ENCODE data around the gene RTCA. TPM values are rescaled to one million over a fixed set of nuclear protein-coding genes. Genes with fewer than 3 reads are reported as not detected.

Gene RTCA
- polyA plus RNA-seq, 1 donor from 2014 or later: 95.2 TPM

DNA sequence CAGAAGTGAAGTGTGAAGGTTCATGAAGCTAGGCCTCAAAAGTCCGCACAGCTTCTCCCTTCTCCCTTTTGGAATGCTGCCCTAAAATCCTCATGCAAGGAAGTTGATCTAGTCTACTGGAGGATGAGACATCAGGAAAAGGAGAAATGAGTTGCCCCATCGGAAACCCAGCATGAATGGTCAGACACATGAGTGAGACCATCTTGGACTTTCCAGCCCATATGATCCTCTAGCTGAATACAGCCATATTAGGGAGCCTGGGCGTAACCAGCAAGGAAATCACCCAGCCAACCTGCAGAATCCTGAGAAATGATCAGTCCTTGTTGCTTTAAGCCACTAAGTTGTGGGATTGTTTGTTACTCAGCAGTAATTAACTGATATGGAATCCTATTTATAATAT lies 28.9 kb upstream of the RTCA start:
- no peak overlapping the region for H3K4me3 ChIP-seq (ENCODE audit: low read length)
- no peak overlapping the region for H2AFZ ChIP-seq (ENCODE audit: low read depth, low read length)
- H3F3A ChIP-seq (ENCODE audit: insufficient read depth, low read length, poor library complexity, severe bottlenecking): no peaks in the 10 kb centered on the region
- TF ChIP-seq MXI1 (conservative IDR thresholded peaks at IDR 0.05; ENCODE audit: poor library complexity, severe bottlenecking) (no peak), POLR2AphosphoS5 (IDR thresholded peaks at IDR 0.05) (no peak), EZH2 (IDR thresholded peaks at IDR 0.05; ENCODE audit: borderline replicate concordance, insufficient read depth, low read length, poor library complexity, severe bottlenecking) (no peak), RAD21 (conservative IDR thresholded peaks at IDR 0.05) (no peak), TAF1 (IDR thresholded peaks at IDR 0.05; ENCODE audit: low read depth) (no peak), SMC3 (conservative IDR thresholded peaks at IDR 0.05; ENCODE audit: poor library complexity) (no peak), EP300 (conservative IDR thresholded peaks at IDR 0.05; ENCODE audit: poor library complexity, severe bottlenecking) (no peak)
- H4K20me1 ChIP-seq (ENCODE audit: insufficient read depth): no peaks in the 10 kb centered on the region
- no peaks in the 10 kb centered on the region for H3K9me2 ChIP-seq (ENCODE audit: insufficient read depth, low read length)
- H3K27ac ChIP-seq (ENCODE audit: low read length): no peak overlapping the region
- no peaks in the 10 kb centered on the region for H3K9me3 ChIP-seq (ENCODE audit: low read length)
- H3K4me2 ChIP-seq (ENCODE audit: low read length): no peak overlapping the region
- no peaks in the 10 kb centered on the region for H3K79me2 ChIP-seq (replicated peaks; ENCODE audit: insufficient read depth, low read length)
- no peaks in the 10 kb centered on the region for H3K27me3 ChIP-seq (ENCODE audit: insufficient read depth, low read depth, low read length)
- H3K36me3 ChIP-seq (ENCODE audit: insufficient read depth, low read length): no peaks in the 10 kb centered on the region
- H3K9ac ChIP-seq (ENCODE audit: low read length): no peak overlapping the region

DNA sequence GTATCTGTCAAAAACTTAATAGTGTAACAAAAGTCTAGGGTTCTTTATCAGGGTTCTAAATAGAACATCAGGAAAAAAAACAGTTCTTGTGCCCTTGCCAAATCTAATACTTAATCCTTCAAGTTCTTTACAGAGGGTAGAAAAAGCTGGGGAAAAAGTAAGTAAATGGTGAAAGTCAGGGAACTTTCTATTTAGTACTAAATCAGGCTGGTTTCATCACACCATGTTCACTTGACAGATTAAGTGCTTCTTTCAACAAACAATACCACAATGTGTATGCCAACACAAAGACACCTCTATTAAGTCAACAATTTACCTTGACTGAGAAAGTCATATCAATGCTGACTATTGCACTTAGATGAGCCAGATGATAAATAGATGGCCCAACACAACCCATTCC lies 26.1 kb upstream of the RTCA start:
- no peaks in the 10 kb centered on the region for H3K27me3 ChIP-seq (ENCODE audit: insufficient read depth, low read depth, low read length)
- no peaks in the 10 kb centered on the region for H3K9me2 ChIP-seq (ENCODE audit: insufficient read depth, low read length)
- H3K4me3 ChIP-seq (ENCODE audit: low read length): no peak overlapping the region
- no peak overlapping the region for H2AFZ ChIP-seq (ENCODE audit: low read depth, low read length)
- no peaks in the 10 kb centered on the region for H4K20me1 ChIP-seq (ENCODE audit: insufficient read depth)
- no peaks in the 10 kb centered on the region for H3K79me2 ChIP-seq (replicated peaks; ENCODE audit: insufficient read depth, low read length)
- H3K36me3 ChIP-seq (ENCODE audit: insufficient read depth, low read length): no peaks in the 10 kb centered on the region
- no peaks in the 10 kb centered on the region for H3K9me3 ChIP-seq (ENCODE audit: low read length)
- no peak overlapping the region for H3K4me2 ChIP-seq (ENCODE audit: low read length)
- H3K27ac ChIP-seq (ENCODE audit: low read length): no peak overlapping the region
- TF ChIP-seq, protein P1, sequence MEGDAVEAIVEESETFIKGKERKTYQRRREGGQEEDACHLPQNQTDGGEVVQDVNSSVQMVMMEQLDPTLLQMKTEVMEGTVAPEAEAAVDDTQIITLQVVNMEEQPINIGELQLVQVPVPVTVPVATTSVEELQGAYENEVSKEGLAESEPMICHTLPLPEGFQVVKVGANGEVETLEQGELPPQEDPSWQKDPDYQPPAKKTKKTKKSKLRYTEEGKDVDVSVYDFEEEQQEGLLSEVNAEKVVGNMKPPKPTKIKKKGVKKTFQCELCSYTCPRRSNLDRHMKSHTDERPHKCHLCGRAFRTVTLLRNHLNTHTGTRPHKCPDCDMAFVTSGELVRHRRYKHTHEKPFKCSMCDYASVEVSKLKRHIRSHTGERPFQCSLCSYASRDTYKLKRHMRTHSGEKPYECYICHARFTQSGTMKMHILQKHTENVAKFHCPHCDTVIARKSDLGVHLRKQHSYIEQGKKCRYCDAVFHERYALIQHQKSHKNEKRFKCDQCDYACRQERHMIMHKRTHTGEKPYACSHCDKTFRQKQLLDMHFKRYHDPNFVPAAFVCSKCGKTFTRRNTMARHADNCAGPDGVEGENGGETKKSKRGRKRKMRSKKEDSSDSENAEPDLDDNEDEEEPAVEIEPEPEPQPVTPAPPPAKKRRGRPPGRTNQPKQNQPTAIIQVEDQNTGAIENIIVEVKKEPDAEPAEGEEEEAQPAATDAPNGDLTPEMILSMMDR (IDR thresholded peaks at IDR 0.05; ENCODE audit: poor library complexity, severe bottlenecking): no peak
- no peak for TF ChIP-seq TAF1 (IDR thresholded peaks at IDR 0.05; ENCODE audit: low read depth)
- no peak for TF ChIP-seq POLR2AphosphoS5 (IDR thresholded peaks at IDR 0.05)
- no peak for TF ChIP-seq EP300 (conservative IDR thresholded peaks at IDR 0.05; ENCODE audit: poor library complexity, severe bottlenecking)
- no peak for TF ChIP-seq RAD21 (conservative IDR thresholded peaks at IDR 0.05)
- TF ChIP-seq SMC3 (conservative IDR thresholded peaks at IDR 0.05; ENCODE audit: poor library complexity): no peak
- TF ChIP-seq MXI1 (conservative IDR thresholded peaks at IDR 0.05; ENCODE audit: poor library complexity, severe bottlenecking): no peak
- no peak for TF ChIP-seq EZH2 (IDR thresholded peaks at IDR 0.05; ENCODE audit: borderline replicate concordance, insufficient read depth, low read length, poor library complexity, severe bottlenecking)
- TF ChIP-seq, protein P2, sequence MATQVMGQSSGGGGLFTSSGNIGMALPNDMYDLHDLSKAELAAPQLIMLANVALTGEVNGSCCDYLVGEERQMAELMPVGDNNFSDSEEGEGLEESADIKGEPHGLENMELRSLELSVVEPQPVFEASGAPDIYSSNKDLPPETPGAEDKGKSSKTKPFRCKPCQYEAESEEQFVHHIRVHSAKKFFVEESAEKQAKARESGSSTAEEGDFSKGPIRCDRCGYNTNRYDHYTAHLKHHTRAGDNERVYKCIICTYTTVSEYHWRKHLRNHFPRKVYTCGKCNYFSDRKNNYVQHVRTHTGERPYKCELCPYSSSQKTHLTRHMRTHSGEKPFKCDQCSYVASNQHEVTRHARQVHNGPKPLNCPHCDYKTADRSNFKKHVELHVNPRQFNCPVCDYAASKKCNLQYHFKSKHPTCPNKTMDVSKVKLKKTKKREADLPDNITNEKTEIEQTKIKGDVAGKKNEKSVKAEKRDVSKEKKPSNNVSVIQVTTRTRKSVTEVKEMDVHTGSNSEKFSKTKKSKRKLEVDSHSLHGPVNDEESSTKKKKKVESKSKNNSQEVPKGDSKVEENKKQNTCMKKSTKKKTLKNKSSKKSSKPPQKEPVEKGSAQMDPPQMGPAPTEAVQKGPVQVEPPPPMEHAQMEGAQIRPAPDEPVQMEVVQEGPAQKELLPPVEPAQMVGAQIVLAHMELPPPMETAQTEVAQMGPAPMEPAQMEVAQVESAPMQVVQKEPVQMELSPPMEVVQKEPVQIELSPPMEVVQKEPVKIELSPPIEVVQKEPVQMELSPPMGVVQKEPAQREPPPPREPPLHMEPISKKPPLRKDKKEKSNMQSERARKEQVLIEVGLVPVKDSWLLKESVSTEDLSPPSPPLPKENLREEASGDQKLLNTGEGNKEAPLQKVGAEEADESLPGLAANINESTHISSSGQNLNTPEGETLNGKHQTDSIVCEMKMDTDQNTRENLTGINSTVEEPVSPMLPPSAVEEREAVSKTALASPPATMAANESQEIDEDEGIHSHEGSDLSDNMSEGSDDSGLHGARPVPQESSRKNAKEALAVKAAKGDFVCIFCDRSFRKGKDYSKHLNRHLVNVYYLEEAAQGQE (IDR thresholded peaks at IDR 0.05; ENCODE audit: borderline replicate concordance): no peak
- no peak overlapping the region for H3K9ac ChIP-seq (ENCODE audit: low read length)
- no peaks in the 10 kb centered on the region for H3F3A ChIP-seq (ENCODE audit: insufficient read depth, low read length, poor library complexity, severe bottlenecking)

Data from neural cell (in vitro differentiated cells).